Stimulated activated CD4-positive, alpha-beta T cell treated with anti-CD3 and anti-CD28 coated beads, TNF-alpha, amount 100 ng/mL, for 4 hours (primary cell): ENCODE data around the gene SMARCD2.
"Not testable (repeated sequence)": the region's sequence is repeated elsewhere in the genome, so short reads cannot be mapped to it uniquely, and the experiment has no call there.

Experiments used
- DNase-seq, 3 experiments: peaks; one replicate each; pipeline ENCODE4 v3.0.0-alpha.2; 2020; ENCODE audit warnings: low read depth in 3 of 3

SMARCD2 gene

GRCh38 chr17:63850401-63850800 is 7.9 kb upstream of the SMARCD2 start:
- DNase-seq = no peak

- peak; percentile 92 to 96 (median 93) for DNase-seq
Measured at GRCh38 chr17:63848834-63849689, 6.6 kb upstream of the SMARCD2 start.

- DNase-seq = no peak
Measured at GRCh38 chr17:63847525-63848249, 5.2 kb upstream of the SMARCD2 start.

GRCh38 chr17:63845509-63845908 is 3.0 kb upstream of the SMARCD2 start:
- DNase-seq = no peak

GRCh38 chr17:63843910-63844677 is 1.6 kb upstream of the SMARCD2 start:
- DNase-seq = no peak

GRCh38 chr17:63843387-63843888 is 953 bp upstream of the SMARCD2 start:
- not testable (repeated sequence) for DNase-seq

- DNase-seq = no peak
Measured at GRCh38 chr17:63842173-63842539, 329 bp downstream of the SMARCD2 start.

GRCh38 chr17:63841350-63842172 is 924 bp downstream of the SMARCD2 start:
- DNase-seq = no peak

GRCh38 chr17:63840591-63841349 is 1.7 kb downstream of the SMARCD2 start:
- DNase-seq = no peak

- no peak for DNase-seq
Measured at GRCh38 chr17:63838631-63839171, 3.8 kb downstream of the SMARCD2 start.

GRCh38 chr17:63837962-63838600 is 4.4 kb downstream of the SMARCD2 start:
- DNase-seq = no peak

GRCh38 chr17:63837480-63837879 is 5.0 kb downstream of the SMARCD2 start:
- DNase-seq = no peak

- no peak for DNase-seq
Measured at GRCh38 chr17:63836811-63837210, 5.7 kb downstream of the SMARCD2 start.

GRCh38 chr17:63835167-63835720 is 7.2 kb downstream of the SMARCD2 start:
- DNase-seq = no peak

- DNase-seq = peak in 1 of 3 experiments; percentile 38
Measured at GRCh38 chr17:63834431-63835166, 7.9 kb downstream of the SMARCD2 start.

GRCh38 chr17:63833741-63834373 is 8.6 kb downstream of the SMARCD2 start:
- DNase-seq = no peak

- no peak for DNase-seq
Measured at GRCh38 chr17:63833026-63833740, 9.3 kb downstream of the SMARCD2 start.
